ENCODE measurements around the gene RMDN2.

Gene RMDN2, protein sequence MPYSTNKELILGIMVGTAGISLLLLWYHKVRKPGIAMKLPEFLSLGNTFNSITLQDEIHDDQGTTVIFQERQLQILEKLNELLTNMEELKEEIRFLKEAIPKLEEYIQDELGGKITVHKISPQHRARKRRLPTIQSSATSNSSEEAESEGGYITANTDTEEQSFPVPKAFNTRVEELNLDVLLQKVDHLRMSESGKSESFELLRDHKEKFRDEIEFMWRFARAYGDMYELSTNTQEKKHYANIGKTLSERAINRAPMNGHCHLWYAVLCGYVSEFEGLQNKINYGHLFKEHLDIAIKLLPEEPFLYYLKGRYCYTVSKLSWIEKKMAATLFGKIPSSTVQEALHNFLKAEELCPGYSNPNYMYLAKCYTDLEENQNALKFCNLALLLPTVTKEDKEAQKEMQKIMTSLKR

DNA sequence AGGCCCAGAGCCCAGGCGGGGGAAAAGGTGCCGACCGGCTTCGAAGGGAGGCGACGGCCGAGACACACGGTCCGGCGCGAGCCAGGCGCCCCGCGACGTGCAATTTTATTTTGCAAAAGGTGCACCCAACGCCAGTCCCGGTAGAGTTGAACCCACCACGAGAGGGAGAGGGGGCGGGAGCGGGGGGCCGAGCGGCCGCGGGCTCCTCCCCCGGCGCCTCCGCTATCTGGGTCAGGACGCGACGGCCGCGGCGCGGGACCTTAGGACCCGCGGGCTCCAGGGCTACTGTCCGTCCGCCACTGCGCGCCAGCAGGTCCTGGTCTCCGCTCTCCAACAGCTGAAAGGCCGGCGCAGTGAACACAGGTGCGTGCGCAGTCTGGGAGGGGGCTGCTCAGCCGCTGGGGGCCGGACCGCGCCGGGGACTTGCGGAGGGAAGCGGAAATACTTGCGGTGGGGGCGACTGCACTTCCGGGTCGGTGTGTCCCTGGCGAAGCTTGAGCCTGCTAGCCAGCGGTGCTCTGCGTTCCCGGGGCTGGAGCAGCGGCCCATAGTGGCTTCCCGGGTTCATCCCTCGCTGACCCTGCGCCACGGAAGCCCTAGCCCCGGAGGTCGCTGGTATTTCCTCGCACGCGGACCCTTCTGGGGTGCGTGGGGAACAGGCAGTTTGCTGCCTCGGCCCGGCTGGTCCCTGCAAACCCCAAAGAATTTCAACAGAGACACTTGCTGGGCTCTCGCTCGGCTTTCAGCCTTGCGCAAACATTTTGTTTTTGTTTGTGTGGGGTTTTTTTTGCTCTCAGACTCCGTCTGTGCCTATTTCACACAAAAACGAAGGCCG lies at the start of gene RMDN2:
Gene RMDN2 (plus strand): TSS at position 225 of the 835 bp plus-strand sequence. CDS start 3,991 bp downstream, outside the sequence.
- peak; percentile 66 for DNase-seq

DNA sequence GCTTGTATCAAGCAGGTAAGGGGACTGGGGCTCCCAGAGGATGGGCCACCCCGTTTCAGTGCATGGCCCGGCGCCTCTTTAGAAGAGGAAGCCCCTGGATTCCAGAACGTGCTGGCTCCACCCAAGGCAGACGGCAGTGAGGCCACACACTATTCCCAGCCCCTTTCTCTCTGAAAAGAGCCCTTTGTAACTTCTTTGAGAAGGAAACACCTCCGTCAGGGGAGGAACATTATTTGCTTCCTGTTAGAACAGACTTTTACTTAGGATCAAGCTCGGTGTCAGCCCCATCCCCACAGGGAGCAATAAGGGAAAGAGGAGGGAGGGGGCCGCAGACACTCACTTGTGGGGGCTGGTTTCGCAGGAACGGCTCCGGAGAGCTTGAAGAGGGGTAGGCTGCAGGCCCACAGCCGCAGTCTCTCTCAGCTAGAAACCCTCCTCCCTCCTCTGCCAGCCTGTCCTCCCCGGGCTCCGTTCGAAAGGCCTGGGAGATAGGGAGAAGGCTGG lies 49.6 kb upstream of the RMDN2 start:
- no peak for DNase-seq

GRCh38 chr2:37876227-37876626 lies 48.9 kb upstream of the RMDN2 start:
- no peak for DNase-seq

GRCh38 chr2:37877457-37878315 lies 47.4 kb upstream of the RMDN2 start:
- no peak for DNase-seq

- no peak for DNase-seq
Observed at GRCh38 chr2:37878536-37878935, 46.6 kb upstream of the RMDN2 start.

GRCh38 chr2:37880551-37880950 lies 44.5 kb upstream of the RMDN2 start:
- DNase-seq, result no peak

- no peak for DNase-seq
Observed at GRCh38 chr2:37881397-37881796, 43.7 kb upstream of the RMDN2 start.

DNA sequence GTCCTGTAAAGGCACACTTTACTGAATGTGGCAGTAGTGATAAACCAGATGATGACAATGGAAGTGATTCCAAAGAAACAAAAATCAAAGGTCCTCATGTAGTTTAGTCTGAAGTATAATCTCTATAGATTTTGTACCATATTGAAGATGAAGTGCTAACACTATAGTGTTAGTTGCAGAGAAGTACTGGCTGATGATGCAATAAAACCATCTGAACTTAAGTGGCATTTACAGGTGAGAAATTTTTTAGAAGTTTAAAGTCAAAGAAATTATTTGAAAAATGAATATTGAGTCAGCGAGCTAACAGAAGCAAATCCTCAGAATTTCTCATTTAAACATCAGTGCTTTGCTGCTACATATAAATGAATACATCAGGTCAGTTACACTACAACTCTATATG lies 43.1 kb upstream of the RMDN2 start:
- no peak for DNase-seq

GRCh38 chr2:37883518-37883917 lies 41.6 kb upstream of the RMDN2 start:
- no peak for DNase-seq

DNA sequence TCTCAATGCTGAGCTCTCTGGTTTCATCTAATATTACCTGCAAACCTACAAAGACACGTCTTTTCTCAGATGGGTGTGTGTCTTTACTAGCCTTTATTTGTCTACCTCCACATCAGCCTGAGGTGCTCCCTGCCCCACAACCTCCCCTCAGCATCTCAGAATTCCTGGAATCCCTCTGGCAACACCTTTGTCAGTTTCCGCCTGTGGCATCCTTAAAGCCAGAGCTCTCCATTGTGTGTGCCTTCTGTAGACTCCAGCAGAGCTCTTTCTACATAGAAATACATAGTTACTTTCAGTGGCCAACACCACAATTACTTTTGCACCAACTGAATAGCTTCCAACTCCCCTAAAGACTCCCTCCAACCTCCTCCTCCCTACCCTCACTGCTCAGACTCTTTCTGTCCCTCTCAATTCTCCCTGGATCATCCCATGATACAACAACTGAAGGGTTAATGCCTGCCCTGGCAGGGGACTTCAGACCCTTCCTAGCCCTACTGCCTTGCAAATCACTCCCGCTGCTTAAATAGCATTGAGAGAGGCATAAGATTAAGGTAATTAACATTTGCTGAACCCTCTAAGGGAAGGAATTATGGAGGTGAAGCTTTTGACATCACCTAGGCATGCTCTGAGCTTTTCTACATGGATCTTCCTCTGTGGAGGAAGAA lies 39.6 kb upstream of the RMDN2 start:
- DNase-seq, result no peak

- no peak for DNase-seq
Observed at GRCh38 chr2:37886745-37887144, 38.3 kb upstream of the RMDN2 start.

DNA sequence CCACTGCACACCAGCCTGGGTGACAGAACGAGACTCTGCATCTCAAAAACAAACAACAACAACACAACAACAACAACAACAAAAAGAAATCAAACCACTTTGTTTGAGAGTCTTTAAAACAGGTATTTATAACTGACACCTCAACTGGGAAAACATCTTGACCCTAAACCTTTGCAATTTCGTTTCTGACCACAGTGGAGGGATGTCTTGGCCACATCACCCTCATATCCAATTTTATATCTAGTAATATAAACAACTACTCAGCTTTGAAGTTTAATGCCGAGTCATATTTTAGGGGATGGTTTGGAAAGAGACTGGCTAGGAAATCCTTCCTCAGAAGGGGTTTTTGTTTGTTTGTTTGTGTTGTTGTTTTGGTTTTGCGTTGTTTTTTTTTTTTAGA lies 37.8 kb upstream of the RMDN2 start:
- DNase-seq, result no peak

DNA sequence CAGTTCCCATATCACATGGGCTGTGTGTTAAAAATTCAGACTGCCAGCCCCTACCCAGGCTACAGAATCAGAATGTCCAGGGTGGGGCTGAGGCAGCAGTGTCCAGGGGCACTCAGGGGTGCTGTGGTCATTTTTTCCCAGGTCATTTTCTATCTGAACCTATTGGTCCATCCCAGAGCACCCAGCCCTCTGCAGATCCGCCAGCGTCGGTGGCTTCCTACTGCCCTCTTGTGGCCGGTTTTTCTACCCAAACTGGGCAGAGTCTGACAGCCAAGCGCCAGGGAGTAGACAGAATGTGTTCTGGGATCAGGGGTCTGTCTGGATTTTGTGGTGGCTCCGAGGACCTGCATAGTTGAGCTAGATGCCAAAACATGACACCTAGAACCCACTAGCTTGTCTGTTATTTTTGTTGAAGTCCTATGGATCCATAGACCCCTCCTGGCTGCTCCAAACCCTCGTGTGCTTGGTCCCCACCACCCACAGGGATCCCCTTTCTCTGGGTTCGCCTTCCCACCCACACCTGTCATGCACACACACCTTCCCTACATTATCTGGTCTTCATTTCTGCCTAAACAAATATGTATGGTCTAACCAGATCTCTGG lies 34.1 kb upstream of the RMDN2 start:
- DNase-seq, result peak; percentile 60

- no peak for DNase-seq
Observed at GRCh38 chr2:37891846-37892435, 33.1 kb upstream of the RMDN2 start.

DNA sequence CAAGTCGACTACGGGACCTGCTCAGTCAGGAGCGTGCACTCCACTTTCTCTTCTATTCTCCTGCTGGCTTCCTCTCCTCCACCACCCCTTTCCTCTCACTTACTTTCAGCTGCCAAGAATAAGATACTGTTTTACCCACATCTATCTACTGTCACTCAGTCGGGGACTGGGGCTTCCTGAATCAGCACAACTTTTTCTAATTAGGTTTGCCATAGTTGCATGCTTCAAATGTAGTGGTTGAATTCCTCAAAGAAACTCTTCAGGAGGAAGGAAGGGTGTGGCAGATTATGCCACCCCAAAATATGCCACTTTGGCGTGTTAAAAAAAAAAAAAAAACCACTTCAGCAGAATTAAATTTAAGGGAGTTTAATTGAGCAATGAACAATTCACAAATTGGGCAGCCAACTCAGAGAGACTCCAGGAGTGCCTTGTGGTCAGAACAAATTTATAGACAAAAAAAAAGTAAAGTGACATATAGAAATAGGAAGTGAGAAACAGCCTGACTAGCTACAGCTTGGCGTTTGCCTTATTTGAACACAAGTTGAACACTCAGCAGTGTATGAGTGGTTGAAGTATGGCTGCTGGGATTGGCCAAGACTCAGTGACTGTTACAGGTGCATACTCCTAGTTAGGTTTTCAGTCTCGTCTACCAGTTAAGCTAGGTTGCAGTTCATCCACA lies 32.5 kb upstream of the RMDN2 start:
- no peak for DNase-seq

- no peak for DNase-seq
Observed at GRCh38 chr2:37893327-37893726, 31.8 kb upstream of the RMDN2 start.

GRCh38 chr2:37894047-37894446 lies 31.0 kb upstream of the RMDN2 start:
- no peak for DNase-seq

DNA sequence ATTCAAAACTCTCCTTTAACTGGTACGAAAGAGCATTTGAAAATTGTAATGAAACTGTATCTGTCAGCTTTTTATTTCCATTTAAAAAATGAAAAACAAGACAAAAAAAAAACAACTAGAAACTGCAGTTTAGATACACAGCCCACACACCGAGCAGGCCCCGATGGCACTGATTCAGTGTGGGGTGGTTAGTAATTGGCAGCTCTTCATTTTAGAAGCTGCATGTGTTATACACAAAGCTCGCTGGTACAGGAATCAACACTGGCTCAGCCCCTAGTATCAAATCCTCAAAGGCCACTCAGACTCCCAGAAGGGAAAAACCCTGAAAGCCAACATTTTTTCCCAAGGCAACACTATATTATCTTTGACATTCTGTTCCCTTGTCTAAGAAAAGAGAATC lies 30.5 kb upstream of the RMDN2 start:
- no peak for DNase-seq

- no peak for DNase-seq
Observed at GRCh38 chr2:37895140-37895539, 29.9 kb upstream of the RMDN2 start.

DNA sequence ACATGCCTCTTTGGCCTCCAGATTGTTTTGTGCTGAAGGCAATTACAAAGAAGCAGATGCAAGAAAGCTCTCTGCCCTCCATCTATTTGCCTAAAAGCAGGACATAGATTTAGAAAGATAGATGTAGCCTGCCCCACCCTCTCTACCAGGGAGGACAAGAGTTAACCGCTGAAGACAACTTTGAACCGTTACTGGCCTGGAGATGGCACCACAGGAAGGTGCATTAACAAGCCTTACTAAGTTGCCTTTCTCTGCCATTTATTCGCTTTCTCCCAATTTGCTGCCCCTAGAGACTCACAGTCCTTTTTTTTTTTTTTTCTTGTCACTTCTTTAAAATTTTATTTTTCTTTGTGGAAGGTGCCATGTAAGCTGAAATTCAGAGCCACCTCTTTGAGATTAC lies 28.8 kb upstream of the RMDN2 start:
- DNase-seq, result no peak

GRCh38 chr2:37897511-37897910 lies 27.6 kb upstream of the RMDN2 start:
- DNase-seq, result no peak
